H1 (cell line): ENCODE measurements around the gene GMIP. TPM values are rescaled to one million over a fixed set of nuclear protein-coding genes. Genes with fewer than 3 reads are reported as not detected.

ENCODE experiments used
- BCL11A ChIP-seq, 2 experiments: IDR thresholded peaks; one replicate each; pipeline ENCODE4 v1.6.1; 2011; ENCODE audit warnings: low read depth in 2 of 2, low read length in 2 of 2, mild to moderate bottlenecking in 2 of 2
- BRCA1 ChIP-seq: IDR thresholded peaks from 2 replicates; pipeline ENCODE4 v1.6.1; 2012; ENCODE audit warnings: low read depth, low read length, improper control_type of control experiment
- CHD1 ChIP-seq: IDR thresholded peaks from 2 replicates; pipeline ENCODE4 v1.6.1; 2012; ENCODE audit warnings: low read depth, low read length, improper control_type of control experiment
- CHD2 ChIP-seq: IDR thresholded peaks from 2 replicates; pipeline ENCODE4 v1.6.1; 2012; ENCODE audit warnings: low read length, improper control_type of control experiment
- EP300 ChIP-seq, 2 experiments: IDR thresholded peaks; 1 replicate in 1 of 2; 2 replicates in 1 of 2; pipeline ENCODE4 v1.6.1; 2011 to 2012; ENCODE audit warnings: low read depth in 2 of 2, low read length in 2 of 2, mild to moderate bottlenecking in 2 of 2, borderline replicate concordance in 1 of 2, inconsistent platforms in 1 of 2, moderate library complexity in 1 of 2
- HDAC6 ChIP-seq: IDR thresholded peaks from one replicate; pipeline ENCODE4 v1.7.1; 2012; ENCODE audit warnings: low read depth, mild to moderate bottlenecking, inconsistent platforms, low read length, moderate library complexity
- JUND ChIP-seq: IDR thresholded peaks from 2 replicates; pipeline ENCODE4 v1.6.1; 2011; ENCODE audit warnings: mild to moderate bottlenecking, improper control_type of control experiment, low read length
- RFX5 ChIP-seq: IDR thresholded peaks from 2 replicates; pipeline ENCODE4 v1.6.1; 2011; ENCODE audit warnings: low read depth, low read length, improper control_type of control experiment, borderline replicate concordance
- SP1 ChIP-seq: IDR thresholded peaks from 2 replicates; pipeline ENCODE4 v1.6.1; 2011; ENCODE audit warnings: low read depth, low read length
- TCF12 ChIP-seq: IDR thresholded peaks from 2 replicates; pipeline ENCODE4 v1.6.1; 2011; ENCODE audit warnings: low read depth, mild to moderate bottlenecking, low read length
- polyA plus RNA-seq, 7 experiments: library from polyadenylated mRNA; depleted of rRNA in 3 of 7; stranded (reverse) in 5 of 7; unstranded in 2 of 7; fragments of >200 nt in 5 of 7; fragments of 200-250 nt in 2 of 7; gene quantifications; 1 replicate in 5 of 7; 2 replicates in 1 of 7; 4 replicates in 1 of 7; pipeline versions ENCODE4 v1.2.1 to v1.2.3, GENCODE V29; 2011 to 2013; ENCODE audit warnings: missing spikeins in 2 of 7, mixed read lengths in 2 of 7
- total RNA-seq: library from RNA; stranded (reverse); fragmentation: NEBNext Ultra II Directional; extraction: Animal tissue kit (Norgen Biotek cat#: 25700); gene quantifications from 2 replicates; pipeline ENCODE4 v1.2.1, GENCODE V29; 2021
- TF ChIP-seq, protein P1 (sequence below), 3 experiments: IDR thresholded peaks; 1 replicate in 2 of 3; 2 replicates in 1 of 3; pipeline versions ENCODE4 v1.5.1 to v1.6.1; 2011; ENCODE audit warnings: low read length in 3 of 3, mild to moderate bottlenecking in 3 of 3, inconsistent platforms in 2 of 3, low read depth in 1 of 3, moderate library complexity in 1 of 3; ENCODE audit not compliant: insufficient read depth in 1 of 3; ENCODE audit errors: control extremely low read depth in 1 of 3
- TF ChIP-seq, protein P2 (sequence below): IDR thresholded peaks from 2 replicates; pipeline ENCODE4 v1.6.1; 2012; ENCODE audit warnings: inconsistent platforms

GMIP gene
- total and polyA plus RNA-seq, 2 of the 8 experiments (the other 6 are each of a cell fraction or from before 2014, with no cell fraction given) = 5.7 to 18.1 TPM

DNA sequence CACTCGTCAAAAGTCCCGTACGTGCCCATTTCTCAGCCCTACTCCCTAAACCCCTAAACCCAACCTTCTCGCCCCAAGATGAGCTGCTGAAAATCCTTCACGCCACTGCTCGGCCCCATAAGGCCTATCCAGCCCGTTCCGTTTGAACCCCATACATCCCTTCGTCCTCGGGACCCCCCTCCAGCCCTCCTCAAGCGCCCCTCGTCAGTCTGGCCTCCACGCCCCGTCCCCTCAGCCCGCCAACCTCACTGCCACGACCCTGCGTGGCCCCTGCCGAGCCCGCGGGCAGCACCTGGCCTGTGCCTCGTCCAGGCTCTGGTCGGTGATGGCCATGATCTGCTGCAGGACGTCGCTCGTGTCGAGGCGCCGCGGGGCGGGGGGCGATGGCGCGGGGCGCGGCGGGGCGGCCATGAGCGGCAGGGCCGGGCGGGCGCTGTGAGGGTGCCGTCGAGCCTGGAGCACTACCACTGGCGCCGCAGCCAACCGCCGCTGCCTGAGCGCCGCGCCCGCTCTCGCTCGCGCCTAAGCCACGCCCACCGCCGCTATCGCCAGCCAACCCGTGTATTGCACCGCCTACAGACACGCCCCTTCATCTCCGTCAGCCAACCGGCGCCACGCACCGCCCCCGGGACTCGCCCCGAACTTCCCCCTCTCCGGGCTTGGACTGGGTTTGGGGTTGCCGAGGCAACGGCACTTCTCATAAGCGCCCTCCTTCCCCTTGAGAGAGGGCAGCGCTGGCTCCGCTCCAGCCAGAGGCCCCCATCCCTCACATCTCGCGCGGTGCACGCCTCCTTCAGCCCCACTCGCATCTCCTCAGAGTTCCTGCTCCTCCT lies 25.0 kb downstream of the GMIP start, which contains the start of gene PBX4 (continued):
- TF ChIP-seq BCL11A (IDR thresholded peaks at IDR 0.05; ENCODE audit: low read depth in 2 of 2, low read length in 2 of 2) (no peak), JUND (no peak), RFX5 (no peak), TCF12 (no peak), CHD1 (no peak), HDAC6 (no peak), CHD2 (no peak), EP300 (IDR thresholded peaks at IDR 0.05; ENCODE audit: borderline replicate concordance in 1 of 2, low read depth in 2 of 2, low read length in 2 of 2) (no peak), SP1 (peak; percentile 42; the same call in 1 of the 2 replicates), BRCA1 (no peak)
- TF ChIP-seq, protein P1, sequence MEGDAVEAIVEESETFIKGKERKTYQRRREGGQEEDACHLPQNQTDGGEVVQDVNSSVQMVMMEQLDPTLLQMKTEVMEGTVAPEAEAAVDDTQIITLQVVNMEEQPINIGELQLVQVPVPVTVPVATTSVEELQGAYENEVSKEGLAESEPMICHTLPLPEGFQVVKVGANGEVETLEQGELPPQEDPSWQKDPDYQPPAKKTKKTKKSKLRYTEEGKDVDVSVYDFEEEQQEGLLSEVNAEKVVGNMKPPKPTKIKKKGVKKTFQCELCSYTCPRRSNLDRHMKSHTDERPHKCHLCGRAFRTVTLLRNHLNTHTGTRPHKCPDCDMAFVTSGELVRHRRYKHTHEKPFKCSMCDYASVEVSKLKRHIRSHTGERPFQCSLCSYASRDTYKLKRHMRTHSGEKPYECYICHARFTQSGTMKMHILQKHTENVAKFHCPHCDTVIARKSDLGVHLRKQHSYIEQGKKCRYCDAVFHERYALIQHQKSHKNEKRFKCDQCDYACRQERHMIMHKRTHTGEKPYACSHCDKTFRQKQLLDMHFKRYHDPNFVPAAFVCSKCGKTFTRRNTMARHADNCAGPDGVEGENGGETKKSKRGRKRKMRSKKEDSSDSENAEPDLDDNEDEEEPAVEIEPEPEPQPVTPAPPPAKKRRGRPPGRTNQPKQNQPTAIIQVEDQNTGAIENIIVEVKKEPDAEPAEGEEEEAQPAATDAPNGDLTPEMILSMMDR (IDR thresholded peaks at IDR 0.05; ENCODE audit: control extremely low read depth in 1 of 3, insufficient read depth in 1 of 3, low read depth in 1 of 3, low read length in 3 of 3) = no peak
- TF ChIP-seq, protein P2, sequence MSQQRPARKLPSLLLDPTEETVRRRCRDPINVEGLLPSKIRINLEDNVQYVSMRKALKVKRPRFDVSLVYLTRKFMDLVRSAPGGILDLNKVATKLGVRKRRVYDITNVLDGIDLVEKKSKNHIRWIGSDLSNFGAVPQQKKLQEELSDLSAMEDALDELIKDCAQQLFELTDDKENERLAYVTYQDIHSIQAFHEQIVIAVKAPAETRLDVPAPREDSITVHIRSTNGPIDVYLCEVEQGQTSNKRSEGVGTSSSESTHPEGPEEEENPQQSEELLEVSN = 0 out of 2 replicates have a peak, but pooled peaks have one; percentile 9
